CD14-positive monocyte (primary cell): Measurements from ENCODE around the gene JDP2. TPM values are rescaled to one million over a fixed set of nuclear protein-coding genes. Genes with fewer than 3 reads are reported as not detected.

Source experiments
- DNase-seq, 3 donors: peaks; one replicate each; pipeline ENCODE4 v3.0.0-alpha.2; 2011 to 2022
- H2AFZ ChIP-seq: 2 replicates; pipeline ENCODE4 v1.6.0; 2012; ENCODE audit warnings: mild to moderate bottlenecking, low read depth, low read length, inconsistent platforms; ENCODE audit not compliant: insufficient read depth, poor library complexity, severe bottlenecking
- H3K27ac ChIP-seq, 2 donors: 1 replicate in 1 of 2; 2 replicates in 1 of 2; pipeline ENCODE4 v1.5.1; 2012 to 2013; ENCODE audit warnings: low read length in 2 of 2, control low read depth in 1 of 2, inconsistent platforms in 1 of 2, low read depth in 1 of 2, mild to moderate bottlenecking in 1 of 2
- H3K27me3 ChIP-seq, 2 donors: one replicate each; pipeline versions ENCODE4 v1.6.0 to v1.6.1; 2011 to 2013; ENCODE audit warnings: low read length in 2 of 2; ENCODE audit not compliant: control insufficient read depth in 2 of 2, insufficient read depth in 2 of 2
- H3K36me3 ChIP-seq, 2 donors: replicated peaks in 1 of 2; 1 replicate in 1 of 2; 2 replicates in 1 of 2; pipeline versions ENCODE4 v1.5.1 to v1.6.1; 2012 to 2013; ENCODE audit warnings: low read length in 2 of 2, control low read depth in 1 of 2, inconsistent platforms in 1 of 2, mild to moderate bottlenecking in 1 of 2; ENCODE audit not compliant: insufficient read depth in 2 of 2, control insufficient read depth in 1 of 2
- H3K4me1 ChIP-seq, 2 donors: 1 replicate in 1 of 2; 2 replicates in 1 of 2; pipeline versions ENCODE4 v1.5.1 to v1.6.1; 2012 to 2013; ENCODE audit warnings: low read length in 2 of 2, control low read depth in 1 of 2, inconsistent platforms in 1 of 2, mild to moderate bottlenecking in 1 of 2, moderate library complexity in 1 of 2; ENCODE audit not compliant: insufficient read depth in 2 of 2, control insufficient read depth in 1 of 2
- H3K4me2 ChIP-seq: replicated peaks from 2 replicates; pipeline ENCODE3; 2012; ENCODE audit warnings: low read length, moderate library complexity, mild to moderate bottlenecking; ENCODE audit not compliant: poor library complexity, severe bottlenecking; ENCODE audit errors: extremely low read depth
- H3K4me3 ChIP-seq, 3 experiments: fragments of 200-600 bp in 1 of 3; sonication (generic) in 1 of 3; replicated peaks in 1 of 3; 1 replicate in 2 of 3; 2 replicates in 1 of 3; pipeline ENCODE4 v1.5.1; 2011 to 2013; ENCODE audit warnings: low read length in 3 of 3, mild to moderate bottlenecking in 3 of 3, control low read depth in 2 of 3, low read depth in 2 of 3, inconsistent platforms in 1 of 3, moderate library complexity in 1 of 3
- H3K79me2 ChIP-seq: 2 replicates; pipeline ENCODE4 v1.6.0; 2012; ENCODE audit warnings: mild to moderate bottlenecking, control low read depth, inconsistent platforms, low read length, moderate library complexity; ENCODE audit not compliant: insufficient read depth
- H3K9ac ChIP-seq: 2 replicates; pipeline ENCODE4 v1.6.0; 2017; ENCODE audit warnings: low read length, mild to moderate bottlenecking; ENCODE audit not compliant: insufficient read depth, poor library complexity, severe bottlenecking
- H3K9me3 ChIP-seq, 2 donors: replicated peaks in 1 of 2; 1 replicate in 1 of 2; 2 replicates in 1 of 2; pipeline versions ENCODE4 v1.5.1 to v1.6.1; 2012 to 2013; ENCODE audit warnings: low read length in 2 of 2, control low read depth in 1 of 2; ENCODE audit not compliant: control insufficient read depth in 1 of 2, insufficient read depth in 1 of 2
- H4K20me1 ChIP-seq: 2 replicates; pipeline ENCODE4 v1.6.0; 2012; ENCODE audit warnings: mild to moderate bottlenecking, low read length, control low read depth, moderate library complexity; ENCODE audit not compliant: insufficient read depth
- H3K27ac Mint-ChIP-seq, 7 donors: one replicate each; pipeline ENCODE4 v1.8.0; 2020; ENCODE audit warnings: mild to moderate bottlenecking in 7 of 7, mixed read lengths in 7 of 7, moderate library complexity in 6 of 7, inconsistent platforms in 2 of 7
- H3K27me3 Mint-ChIP-seq, 3 donors: one replicate each; pipeline ENCODE4 v1.8.0; 2021 to 2022; ENCODE audit warnings: low read depth in 3 of 3, mild to moderate bottlenecking in 3 of 3, mixed read lengths in 3 of 3, moderate library complexity in 3 of 3, inconsistent platforms in 1 of 3
- H3K36me3 Mint-ChIP-seq, 2 donors: one replicate each; pipeline ENCODE4 v1.8.0; 2020; ENCODE audit warnings: mixed read lengths in 2 of 2, inconsistent platforms in 1 of 2, mild to moderate bottlenecking in 1 of 2
- H3K4me1 Mint-ChIP-seq: one replicate; pipeline ENCODE4 v1.8.0; 2020; ENCODE audit warnings: mild to moderate bottlenecking, mixed read lengths
- H3K4me3 Mint-ChIP-seq, 2 donors: one replicate each; pipeline ENCODE4 v1.8.0; 2020; ENCODE audit warnings: mild to moderate bottlenecking in 2 of 2, mixed read lengths in 2 of 2, moderate library complexity in 1 of 2
- H3K9me3 Mint-ChIP-seq, 7 donors: one replicate each; pipeline ENCODE4 v1.8.0; 2020 to 2022; ENCODE audit warnings: mixed read lengths in 7 of 7, mild to moderate bottlenecking in 6 of 7, moderate library complexity in 6 of 7, inconsistent platforms in 2 of 7
- CTCF ChIP-seq: fragments of 200-600 bp; IDR thresholded peaks from one replicate; pipeline ENCODE4 v1.8.0; 2022; ENCODE audit warnings: antibody characterized with exemption, mild to moderate bottlenecking
- WGBS: methylation state at CpG from one replicate; pipeline ENCODE4 v1.1.5; 2013; ENCODE audit warnings: missing lambda C conversion rate; ENCODE audit not compliant: insufficient coverage; 5-methylcytosine and 5-hydroxymethylcytosine counted together
- intact Hi-C, 2 donors: fragments of 100-400 bp; cut with micrococcal nuclease; formaldehyde crosslinking; loops; one replicate each; pipeline versions ENCODE4 v1.15.0 to v1.15.1; 2023
- polyA plus RNA-seq, 3 donors: library from polyadenylated mRNA; depleted of rRNA in 1 of 3; unstranded in 2 of 3; stranded (reverse) in 1 of 3; fragments of 300-500 nt in 2 of 3; fragments of >200 nt in 1 of 3; fragmentation: Illumina TruSeq in 2 of 3; gene quantifications; 1 replicate in 2 of 3; 2 replicates in 1 of 3; pipeline ENCODE4 v1.2.3, GENCODE V29; 2012 to 2021

JDP2 gene
- polyA plus RNA-seq, 3 donors, result 3.5 to 69.2 (median 14.2) TPM

GRCh38 chr14:75456069-75456996 lies 28.5 kb downstream of the JDP2 start:
- peak overlapping the region in 5 of 7 donors; percentile 1 to 48 (median 10) for H3K27ac Mint-ChIP-seq
- no peak for TF ChIP-seq CTCF
- Histone ChIP-seq H3K4me1 (peaks cover 12 to 34% of the 10 kb centered on the region in 2 donors), H3K9ac (no peak overlapping the region), H4K20me1 (peaks cover 100% of the 10 kb centered on the region), H3K4me3 (no peak overlapping the region), H3K4me2 (no peak overlapping the region), H3K79me2 (peaks cover 93% of the 10 kb centered on the region), H3K27ac (peak overlapping the region in 1 of 2 donors; percentile 47), H3K9me3 (no peaks in the 10 kb centered on the region), H3K36me3 (peaks cover 61 to 97% of the 10 kb centered on the region in 2 donors), H3K27me3 (no peaks in the 10 kb centered on the region), H2AFZ (no peak overlapping the region)
- H3K4me3 Mint-ChIP-seq, result no peak overlapping the region
- H3K9me3 Mint-ChIP-seq, result peaks cover 0 to 3% (median 0%) of the 10 kb centered on the region in 7 donors
- DNase-seq, result no peak
- peaks cover 68% of the 10 kb centered on the region for H3K4me1 Mint-ChIP-seq
- peaks cover 0 to 3% (median 2%) of the 10 kb centered on the region in 3 donors for H3K27me3 Mint-ChIP-seq
- intact Hi-C loops, result no loop called here
- WGBS, result 85% methylated on average over 11 of the region's 16 CpGs
- H3K36me3 Mint-ChIP-seq, result peaks cover 81 to 89% of the 10 kb centered on the region in 2 donors

GRCh38 chr14:75456997-75457335 lies 29.1 kb downstream of the JDP2 start:
- Mint-ChIP-seq H3K4me3 (no peak overlapping the region), H3K4me1 (peaks cover 63% of the 10 kb centered on the region), H3K36me3 (peaks cover 78 to 89% of the 10 kb centered on the region in 2 donors), H3K27me3 (peaks cover 0 to 3% (median 0%) of the 10 kb centered on the region in 3 donors), H3K9me3 (peaks cover 0 to 3% (median 0%) of the 10 kb centered on the region in 7 donors), H3K27ac (peak overlapping the region in 2 of 7 donors; percentile 10 to 40)
- peaks cover 100% of the 10 kb centered on the region for H4K20me1 ChIP-seq
- peak overlapping the region in 1 of 2 donors; percentile 45 for H3K27ac ChIP-seq
- peaks cover 61 to 97% of the 10 kb centered on the region in 2 donors for H3K36me3 ChIP-seq
- no peak overlapping the region for H2AFZ ChIP-seq
- H3K9ac ChIP-seq, result no peak overlapping the region
- peaks cover 86% of the 10 kb centered on the region for H3K79me2 ChIP-seq
- H3K27me3 ChIP-seq, result no peaks in the 10 kb centered on the region
- intact Hi-C loops, result no loop called here
- peaks cover 12 to 34% of the 10 kb centered on the region in 2 donors for H3K4me1 ChIP-seq
- TF ChIP-seq CTCF, result no peak
- 100% methylated on average over 2 of the region's 5 CpGs for WGBS
- H3K4me2 ChIP-seq, result no peak overlapping the region
- DNase-seq, result no peak
- H3K4me3 ChIP-seq, result no peak overlapping the region
- H3K9me3 ChIP-seq, result no peaks in the 10 kb centered on the region
